Activated T-cell treated with anti-CD3 and anti-CD28 coated beads for 4 hours (primary cell): ENCODE data around the gene SLC26A11.
A peak's percentile ranks its signal among the peaks of the same experiment; 100 is the strongest.

ENCODE experiments used
- DNase-seq: peaks from one replicate; pipeline ENCODE4 v3.0.0-alpha.2; 2020

The SLC26A11 gene

DNA sequence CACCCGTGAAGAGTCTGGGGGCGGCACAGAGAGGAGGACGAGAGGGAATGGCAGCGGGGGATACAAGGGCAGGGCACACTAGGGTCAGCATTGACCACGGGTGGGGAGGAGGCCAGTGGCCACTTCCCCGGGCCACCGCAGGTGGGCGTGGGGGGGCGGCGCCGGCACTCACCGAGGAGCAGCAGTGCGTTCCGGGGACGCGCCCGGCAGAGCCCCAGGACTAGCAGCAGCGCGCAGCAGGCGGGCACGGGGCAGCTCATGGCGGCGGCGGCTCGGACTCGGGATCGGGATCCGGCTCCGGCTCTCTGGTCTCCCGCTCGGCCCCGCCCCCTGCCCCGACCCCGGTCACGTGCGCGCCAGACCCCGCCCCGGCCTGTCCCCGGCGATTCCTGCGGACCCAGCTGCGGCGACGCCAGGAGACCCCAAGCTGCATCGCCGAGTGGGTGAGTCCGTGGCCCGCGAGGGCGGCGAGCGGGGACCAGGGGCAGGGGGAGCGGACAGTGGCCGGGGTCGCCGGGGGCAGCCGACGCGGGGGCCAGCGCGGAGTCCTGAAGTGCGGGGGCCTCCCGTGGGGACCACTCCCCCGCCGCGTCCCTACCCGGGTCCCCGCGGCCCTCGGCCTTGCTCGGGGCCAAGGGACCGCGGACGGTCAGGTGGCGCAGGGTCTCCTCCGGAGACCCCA lies at the start of gene SLC26A11, which contains the start of gene SGSH:
SLC26A11 (plus strand) TSS at position 374 of the 682 bp plus-strand sequence. CDS start 1,134 bp downstream, outside the sequence.
SGSH (minus strand) TSS at position 280 of the 682 bp plus-strand sequence; CDS start at position 260, 20 bp downstream.
- DNase-seq = peak; percentile 35

DNA sequence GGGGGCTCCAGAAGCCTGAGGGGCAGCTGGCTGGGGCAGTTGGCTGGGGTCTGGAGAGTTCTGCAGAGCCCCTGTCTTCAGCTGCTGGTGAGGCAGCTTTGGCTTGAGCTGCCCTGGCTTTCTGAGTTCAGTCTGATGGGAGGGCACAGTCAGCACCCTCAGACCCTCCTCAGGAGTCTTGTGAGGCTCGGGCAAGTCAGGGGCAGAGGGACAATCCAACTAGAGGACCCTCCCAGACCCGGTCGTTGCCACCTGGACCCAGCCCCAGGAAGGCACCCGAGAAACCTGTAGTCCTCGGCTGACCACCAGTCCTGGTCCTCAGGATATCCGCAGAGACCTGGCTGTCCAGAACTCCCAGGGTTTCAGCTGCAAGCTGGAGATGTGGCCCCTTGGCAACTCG lies 48.5 kb upstream of the SLC26A11 start:
- DNase-seq = no peak

DNA sequence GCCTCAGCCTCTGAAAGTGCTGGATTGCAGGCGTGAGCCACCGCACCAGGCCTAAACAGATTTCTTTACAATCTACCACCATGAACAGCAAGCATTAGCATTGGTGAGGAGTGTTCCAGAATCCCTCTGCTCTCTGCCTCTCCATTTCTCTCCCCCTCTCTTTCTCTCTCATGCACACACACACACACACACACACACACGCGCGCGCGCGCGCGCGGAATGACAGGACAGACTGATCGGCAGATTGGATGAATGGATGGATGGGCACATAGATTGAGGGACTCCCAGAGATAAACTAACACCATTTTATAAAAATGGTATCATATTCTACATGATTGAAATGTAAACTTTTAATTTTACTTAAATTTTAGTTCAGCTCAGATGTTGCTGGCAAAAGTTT lies 47.1 kb upstream of the SLC26A11 start:
- DNase-seq = no peak

DNA sequence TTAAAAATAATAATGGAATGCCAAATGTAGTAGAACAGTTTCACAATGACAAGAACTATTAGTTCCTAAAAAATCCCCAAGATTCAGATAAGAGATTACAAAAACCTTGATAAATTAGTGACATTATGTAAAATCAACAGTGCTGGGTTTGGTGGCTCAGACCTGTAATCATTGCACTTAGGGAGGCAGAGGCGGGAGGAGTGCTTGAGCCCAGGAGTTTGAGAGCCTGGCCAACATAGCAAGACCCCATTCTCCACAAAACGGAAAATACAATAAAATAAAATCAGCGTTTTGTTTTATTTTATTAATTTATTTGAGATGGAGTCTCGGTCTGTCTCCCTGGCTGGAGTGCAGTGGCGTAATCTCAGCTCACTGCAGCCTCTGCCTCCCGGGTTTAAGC lies 46.3 kb upstream of the SLC26A11 start:
- no peak for DNase-seq

DNA sequence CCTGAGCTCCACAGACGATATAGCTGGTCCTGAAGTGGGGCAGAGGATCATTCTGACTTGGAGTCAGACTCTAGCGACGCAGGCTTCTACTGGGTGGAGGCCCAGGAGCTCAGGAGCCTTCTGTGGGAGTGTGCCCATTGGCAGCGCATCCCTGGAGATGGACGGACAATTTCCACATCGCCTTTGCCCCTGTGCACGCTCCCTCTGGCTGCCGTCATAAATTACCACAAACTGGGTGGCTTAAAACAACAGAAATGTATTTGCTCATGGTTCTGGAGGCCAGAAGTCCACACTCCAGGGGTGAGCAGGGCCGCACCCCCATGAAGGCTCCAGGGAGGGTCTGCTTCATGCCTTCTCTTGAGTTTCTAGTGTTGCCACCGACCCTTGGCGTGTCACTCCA lies 43.5 kb upstream of the SLC26A11 start:
- no peak for DNase-seq

DNA sequence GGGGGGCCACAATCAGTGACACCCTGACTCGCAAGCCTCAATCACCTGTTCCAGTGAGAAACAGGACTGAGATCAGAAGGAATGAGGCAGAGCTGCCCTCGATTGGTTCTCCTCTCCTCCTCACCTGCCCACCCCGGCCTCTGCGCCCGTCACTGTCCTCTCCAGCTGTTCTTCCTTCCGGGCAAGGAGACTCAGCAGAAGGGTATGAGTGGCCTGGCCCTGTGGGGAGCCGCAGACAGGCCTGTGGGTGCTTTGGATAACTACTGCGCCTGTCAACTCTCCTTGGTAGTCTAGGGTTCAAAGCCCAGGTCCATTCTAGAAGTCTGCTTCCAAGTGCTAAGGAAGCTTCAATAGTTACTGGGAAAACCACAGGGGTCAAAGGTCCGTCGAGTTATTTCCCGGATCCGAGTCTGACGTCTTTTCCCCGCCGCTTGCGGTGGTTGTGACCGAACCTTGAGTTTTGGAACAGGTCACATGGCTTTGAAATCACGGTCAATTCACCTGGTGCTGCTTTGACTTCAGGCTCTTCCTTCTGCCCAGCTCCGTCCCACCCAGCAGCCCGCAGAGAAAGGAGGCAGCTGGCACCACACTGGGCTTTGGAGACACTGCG lies 42.1 kb upstream of the SLC26A11 start:
- no peak for DNase-seq

DNA sequence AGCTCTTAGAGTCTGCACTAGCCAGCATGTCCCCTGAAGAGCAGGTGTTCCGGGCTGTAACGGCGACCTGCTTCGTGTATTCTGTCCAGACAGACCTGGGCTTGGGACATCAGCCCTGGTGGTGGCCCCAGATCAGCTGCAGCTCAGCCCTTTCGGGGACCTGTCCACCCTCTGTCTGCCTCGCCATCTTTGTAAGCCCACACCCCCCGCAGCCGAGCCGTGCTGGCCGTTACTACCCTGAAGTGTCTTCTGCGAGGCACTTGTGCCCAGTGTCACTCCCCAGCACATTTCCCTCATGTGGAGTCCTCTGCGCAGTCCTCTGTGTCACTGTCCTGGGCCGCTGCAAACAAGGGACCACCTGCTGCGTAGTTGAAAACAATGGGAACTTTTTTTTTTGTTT lies 40.0 kb upstream of the SLC26A11 start:
- no peak for DNase-seq

DNA sequence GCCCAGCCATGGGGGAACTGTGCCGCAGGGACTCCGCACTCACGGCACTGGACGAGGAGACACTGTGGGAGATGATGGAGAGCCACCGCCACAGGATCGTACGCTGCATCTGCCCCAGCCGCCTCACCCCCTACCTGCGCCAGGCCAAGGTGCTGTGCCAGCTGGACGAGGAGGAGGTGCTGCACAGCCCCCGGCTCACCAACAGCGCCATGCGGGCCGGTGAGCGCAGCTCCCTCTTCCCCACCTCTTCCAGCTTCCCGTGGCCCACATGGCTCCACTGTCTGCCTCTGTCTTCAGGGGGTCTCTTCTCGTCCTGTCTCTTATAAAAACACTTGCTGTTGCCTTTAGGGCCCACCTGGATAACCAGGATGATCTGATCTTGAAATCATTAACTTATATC lies 38.8 kb upstream of the SLC26A11 start:
- no peak for DNase-seq

DNA sequence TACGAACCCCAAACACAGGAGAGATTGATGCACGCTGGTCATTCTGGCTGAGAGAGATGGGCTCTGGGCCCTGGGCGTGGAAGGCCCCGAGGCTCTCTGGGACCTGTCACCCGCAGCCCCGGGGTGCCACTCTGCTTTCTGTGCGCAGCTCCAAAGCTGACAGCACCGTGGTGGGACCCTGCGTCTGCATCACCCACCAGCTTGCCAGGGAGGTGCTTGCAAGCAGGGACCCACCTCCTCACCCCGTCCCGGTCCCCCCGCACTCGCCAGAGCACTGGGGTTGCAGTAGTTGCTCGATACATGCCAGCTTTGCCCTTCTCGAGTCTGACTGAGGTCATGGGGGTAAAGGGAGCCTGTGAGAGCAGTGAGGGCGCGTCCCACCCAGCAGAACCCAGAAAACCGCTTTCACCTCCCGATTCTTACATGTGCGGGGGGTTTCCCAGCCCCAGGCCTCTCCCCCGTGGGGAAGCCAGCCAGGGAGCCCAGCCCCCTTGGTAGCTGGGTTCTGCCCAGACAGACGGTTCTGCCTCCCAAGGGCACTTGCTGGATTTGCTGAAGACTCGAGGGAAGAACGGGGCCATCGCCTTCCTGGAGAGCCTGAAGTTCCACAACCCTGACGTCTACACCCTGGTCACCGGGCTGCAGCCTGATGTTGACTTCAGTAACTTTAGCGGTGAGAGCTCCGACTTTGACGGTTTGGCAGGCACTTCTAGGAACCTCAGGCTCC lies 37.9 kb upstream of the SLC26A11 start:
- DNase-seq = no peak

DNA sequence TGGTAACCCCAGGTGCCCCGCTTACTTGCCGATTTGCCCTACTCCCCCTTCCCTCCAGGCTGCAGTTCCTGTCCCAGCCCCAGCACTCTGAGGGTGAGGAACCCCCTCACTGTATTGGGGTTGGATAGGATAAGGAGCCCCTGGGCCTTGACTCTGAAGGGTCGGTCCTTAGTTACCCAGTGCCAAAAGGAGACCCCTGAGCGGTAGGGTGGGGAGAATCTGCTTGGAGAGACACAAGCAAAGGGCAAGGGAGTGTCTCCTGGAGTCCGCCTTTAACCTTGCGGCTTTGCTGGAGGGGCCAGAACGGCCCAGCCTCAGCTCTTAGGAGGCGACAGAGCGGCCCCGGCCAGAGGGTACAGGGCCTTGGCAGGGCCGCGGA lies 37.4 kb upstream of the SLC26A11 start:
- DNase-seq = no peak

DNA sequence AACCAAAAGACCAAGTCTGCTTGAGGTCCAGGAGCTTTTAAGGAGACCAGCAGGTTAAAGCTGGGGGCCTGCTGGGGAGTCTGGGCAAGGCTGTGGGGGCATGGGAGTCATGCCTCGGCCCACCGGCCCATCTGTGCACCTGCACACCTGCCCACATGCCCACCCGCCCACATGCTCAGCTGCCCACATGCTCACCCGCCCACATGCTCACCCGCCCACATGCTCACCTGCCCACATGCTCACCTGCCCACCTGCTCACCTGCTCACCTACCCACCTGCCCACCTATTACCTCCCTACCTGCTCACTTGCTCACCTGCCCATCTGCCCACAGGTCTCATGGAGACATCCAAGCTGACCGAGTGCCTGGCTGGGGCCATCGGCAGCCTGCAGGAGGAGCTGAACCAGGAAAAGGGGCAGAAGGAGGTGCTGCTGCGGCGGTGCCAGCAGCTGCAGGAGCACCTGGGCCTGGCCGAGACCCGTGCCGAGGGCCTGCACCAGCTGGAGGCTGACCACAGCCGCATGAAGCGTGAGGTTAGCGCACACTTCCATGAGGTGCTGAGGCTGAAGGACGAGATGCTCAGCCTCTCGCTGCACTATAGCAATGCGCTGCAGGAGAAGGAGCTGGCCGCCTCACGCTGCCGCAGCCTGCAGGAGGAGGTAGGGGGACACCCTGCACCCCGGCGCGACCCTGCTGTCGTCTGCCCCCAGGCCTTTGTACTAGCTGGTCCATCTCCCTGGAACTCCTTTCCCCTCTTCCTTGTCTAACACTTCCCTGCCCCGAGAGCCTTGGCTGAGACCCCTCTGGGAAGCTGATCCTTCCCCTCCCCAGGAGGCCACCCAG lies 36.4 kb upstream of the SLC26A11 start:
- DNase-seq = no peak

DNA sequence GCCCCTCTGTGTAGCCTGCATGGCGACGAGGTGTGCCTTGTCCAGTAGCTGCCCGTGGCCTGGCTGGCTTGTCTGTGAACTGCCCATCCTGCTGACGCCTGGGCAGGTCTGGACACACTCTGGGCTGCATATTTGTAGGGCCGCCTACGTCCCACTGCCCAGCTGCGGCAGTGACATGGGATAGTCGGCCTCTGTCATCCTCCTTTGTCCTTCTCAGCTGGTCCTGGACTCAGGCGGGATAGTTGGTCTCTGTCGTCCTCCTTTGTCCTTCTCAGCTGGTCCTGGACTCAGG lies 35.9 kb upstream of the SLC26A11 start:
- no peak for DNase-seq

DNA sequence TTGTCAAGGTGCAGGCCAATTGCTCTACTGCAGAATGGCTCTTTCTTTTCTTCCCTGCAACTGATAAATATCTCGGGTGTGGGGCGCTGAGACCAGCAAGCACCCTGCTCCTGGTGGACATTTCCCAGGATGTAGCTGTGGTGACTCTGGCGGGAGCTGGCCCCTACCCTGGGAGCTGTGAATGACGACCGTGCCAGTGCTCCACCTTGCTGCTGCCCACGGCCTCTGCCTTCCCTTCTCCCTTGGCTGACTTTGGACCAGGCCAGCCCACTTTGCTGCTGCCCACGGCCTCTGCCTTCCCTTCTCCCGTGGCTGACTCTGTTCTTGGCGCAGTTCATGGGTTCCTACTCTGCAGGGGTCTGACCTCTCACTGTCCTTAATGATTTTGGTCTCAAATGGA lies 34.3 kb upstream of the SLC26A11 start:
- DNase-seq = no peak

DNA sequence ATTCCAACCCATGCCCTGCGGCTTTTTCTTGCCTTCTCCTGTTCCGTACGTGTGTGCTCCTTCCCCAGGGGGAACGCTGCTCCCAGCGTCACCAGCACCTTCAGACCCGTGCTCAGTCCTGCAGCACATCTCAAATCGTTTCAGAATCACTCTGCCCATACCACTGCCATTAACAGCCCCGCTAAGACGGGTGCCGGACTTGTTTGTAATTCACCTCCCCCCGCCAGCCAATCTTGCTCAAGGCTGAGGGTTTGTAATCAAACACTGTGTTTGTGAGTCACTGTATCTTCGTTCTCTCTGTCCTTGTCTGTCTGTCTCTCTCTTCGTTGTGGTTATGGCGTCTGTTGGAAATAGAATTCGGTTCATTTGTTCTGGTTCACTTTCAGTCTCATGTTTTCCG lies 33.1 kb upstream of the SLC26A11 start:
- no peak for DNase-seq

DNA sequence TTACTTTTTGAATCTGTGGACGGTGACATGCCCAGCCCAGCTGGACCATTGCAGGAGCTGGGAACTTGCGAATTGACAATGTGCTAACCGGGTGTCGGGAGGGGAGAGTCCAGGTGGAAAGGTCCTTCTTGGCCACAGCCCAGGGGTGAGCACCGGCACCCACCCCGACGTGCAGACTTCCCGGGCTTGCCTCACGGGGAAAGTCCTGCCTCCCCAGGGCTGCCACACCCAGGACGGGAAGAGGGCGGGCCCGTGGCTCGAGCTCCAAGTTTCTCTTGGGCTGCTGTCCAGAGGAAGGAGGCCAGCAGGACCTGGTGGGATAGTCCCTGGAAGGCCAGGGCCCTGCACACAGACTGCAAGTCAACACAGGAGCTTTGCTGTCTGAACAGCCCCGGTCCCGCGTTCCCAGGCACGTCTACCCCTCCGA lies 32.7 kb upstream of the SLC26A11 start:
- DNase-seq = no peak

DNA sequence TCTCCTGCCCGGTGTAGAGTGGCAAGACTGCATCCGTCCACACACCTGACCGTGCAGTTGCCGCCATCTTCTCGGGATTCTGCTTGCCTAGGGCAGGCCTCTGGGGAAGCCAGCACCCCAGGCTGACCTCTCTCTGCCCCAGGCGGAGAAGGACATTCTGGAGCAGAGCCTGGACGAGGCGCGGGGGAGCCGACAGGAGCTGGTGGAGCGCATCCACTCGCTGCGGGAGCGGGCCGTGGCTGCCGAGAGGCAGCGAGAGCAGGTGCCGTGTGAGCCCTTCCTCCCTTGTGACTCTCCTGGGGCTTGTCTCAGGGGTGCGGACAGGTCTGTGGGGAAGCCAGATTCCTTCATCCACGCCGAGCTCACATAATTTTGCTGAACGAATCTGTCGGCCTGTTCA lies 30.6 kb upstream of the SLC26A11 start:
- DNase-seq = no peak

DNA sequence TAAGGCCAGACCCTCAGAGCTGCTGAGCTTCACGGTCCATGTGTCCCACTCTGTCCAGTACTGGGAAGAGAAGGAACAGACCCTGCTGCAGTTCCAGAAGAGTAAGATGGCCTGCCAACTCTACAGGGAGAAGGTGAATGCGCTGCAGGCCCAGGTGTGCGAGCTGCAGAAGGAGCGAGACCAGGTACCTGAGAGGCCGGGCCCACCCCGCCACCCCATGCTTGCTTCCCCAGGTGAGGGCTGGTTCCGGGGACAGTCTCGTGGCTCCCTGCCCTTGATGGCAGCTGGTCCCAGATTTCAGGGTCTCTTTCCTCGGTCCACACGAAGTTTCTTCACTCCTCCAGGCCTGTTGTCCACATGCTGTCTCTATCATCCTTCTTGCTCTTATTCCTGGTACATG lies 29.5 kb upstream of the SLC26A11 start:
- no peak for DNase-seq

DNA sequence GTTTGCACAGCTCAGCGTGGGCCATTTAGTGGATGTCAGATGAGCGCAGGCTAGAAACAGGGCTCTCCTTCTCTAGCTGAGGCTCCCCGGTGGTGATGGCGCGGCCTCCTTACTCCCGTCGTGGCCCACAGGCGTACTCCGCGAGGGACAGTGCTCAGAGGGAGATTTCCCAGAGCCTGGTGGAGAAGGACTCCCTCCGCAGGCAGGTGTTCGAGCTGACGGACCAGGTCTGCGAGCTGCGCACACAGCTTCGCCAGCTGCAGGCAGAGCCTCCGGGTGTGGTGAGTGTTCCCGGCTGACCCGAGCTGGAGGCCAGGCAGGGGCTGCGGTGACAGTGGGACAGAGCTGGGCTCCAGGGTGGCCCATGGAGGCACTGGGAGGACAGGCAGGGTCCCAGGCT lies 29.0 kb upstream of the SLC26A11 start:
- DNase-seq = no peak

DNA sequence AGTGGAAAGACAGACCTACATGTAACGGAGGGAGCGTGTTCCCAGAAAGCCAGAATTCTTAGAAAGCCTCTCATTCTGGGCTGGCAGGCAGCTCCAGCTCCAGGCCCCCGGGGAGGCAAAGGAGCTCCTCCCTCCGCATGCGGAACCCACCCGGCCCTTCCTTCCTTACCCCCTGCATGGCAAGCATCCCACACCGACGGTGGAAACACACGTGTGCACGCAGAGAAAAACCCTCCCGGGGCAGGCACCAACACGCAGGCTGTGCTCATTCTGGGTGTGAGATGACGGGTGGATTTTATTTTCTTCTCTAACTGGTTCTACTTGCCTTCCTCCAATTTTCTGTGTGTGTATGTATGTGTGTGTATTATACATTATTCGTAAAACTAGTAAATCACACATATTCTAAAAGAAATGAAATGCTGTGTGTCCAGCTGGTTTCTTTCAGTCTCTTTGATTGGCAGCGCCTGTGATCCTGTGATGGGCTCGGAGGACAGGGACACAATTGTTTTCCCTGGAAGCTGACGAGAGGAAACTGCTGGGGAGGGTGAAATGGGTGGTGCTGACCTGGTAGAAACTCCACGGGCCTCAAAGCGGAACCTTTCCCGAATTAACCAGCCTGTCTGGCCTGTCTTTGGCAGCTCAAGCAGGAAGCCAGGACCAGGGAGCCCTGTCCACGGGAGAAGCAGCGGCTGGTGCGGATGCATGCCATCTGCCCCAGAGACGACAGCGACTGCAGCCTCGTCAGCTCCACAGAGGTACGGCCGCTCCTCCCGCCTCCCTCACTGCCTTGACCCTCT lies 28.2 kb upstream of the SLC26A11 start:
- DNase-seq = no peak

DNA sequence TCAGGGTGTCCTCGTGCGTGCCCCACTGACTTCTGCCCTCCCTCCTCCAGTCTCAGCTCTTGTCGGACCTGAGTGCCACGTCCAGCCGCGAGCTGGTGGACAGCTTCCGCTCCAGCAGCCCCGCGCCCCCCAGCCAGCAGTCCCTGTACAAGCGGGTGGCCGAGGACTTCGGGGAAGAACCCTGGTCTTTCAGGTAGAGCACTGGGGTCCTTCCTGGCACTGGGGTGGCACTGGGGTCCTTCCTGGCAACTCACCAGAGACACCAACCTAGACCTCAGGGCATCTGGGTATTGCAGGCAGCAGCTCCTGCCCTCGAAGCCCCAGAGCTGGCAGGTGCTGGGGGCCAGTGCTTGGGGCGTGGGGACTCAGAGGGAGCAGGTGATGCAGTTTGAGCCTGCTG lies 25.1 kb upstream of the SLC26A11 start:
- no peak for DNase-seq

DNA sequence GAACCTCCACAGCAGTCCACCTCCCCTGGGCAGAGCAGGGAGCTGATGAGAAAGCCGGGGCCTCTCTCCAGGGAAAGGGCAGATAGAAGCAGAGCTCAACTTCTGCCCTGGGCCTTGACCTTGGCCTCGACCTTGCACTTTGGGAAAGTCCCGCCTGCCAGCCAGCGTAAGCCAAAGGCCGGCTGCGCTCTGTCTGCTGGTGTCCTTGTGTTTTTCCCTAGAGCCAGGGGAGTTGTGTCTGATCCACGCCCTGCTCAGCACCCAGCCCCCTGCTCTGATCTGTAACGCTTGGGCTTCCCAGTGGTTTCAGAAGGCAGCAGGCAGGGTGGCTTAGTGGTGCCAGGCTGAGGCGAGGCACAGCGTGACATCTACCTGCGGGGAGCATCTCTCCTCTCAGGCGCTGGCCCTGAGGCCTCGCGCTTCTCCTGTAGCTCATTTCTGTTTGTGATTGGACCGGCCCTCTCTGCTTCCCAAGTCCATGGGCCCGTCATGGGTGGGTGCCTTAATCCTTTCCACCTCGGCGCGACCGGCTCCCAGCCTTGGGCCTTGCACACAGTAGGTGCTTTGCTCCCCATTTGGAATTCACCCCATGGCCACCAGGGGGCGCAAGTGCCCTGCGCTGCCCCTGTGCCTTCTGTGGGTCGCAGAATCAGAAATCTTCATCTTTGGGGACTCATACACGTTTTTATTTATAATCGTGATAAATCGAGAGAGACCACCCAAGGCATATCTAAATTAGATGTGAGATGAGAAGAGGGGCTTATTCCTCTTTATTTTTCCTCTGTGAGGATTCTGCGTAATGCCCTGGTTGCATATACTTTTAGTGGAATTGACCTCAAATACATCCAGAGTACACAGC lies 24.3 kb upstream of the SLC26A11 start:
- DNase-seq = peak; percentile 51

DNA sequence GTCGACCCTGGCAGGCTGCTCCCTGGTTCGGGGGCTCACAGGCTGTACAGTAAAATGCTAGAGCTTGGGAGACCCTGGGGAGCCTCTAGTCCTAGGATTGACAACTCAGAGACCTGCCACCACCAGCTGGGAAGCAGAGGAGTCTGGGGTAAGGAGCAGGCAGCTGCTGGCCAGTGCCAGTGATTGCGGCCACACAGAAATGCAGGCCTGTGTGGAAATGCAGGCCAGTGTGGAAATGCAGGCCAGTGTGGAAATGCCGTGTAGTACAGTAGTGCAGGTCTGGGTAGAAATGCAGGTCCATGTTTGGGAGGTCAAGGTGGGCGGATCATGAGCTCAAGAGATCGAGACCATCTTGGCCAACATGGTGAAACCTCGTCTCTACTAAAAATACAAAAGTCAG lies 23.6 kb upstream of the SLC26A11 start:
- DNase-seq = no peak
